HG02870 (cell line): Measurements from ENCODE around the gene TPH2.

ENCODE experiments used
- ATAC-seq: cut with Tn5 transposase; IDR thresholded peaks from one replicate; pipeline ENCODE4 v1.9.1; 2021; ENCODE audit warnings: mild to moderate bottlenecking, moderate library complexity; ENCODE audit not compliant: unreplicated experiment

Gene TPH2

GRCh38 chr12:71938728-71939385 is at the start of gene TPH2:
TSS of gene TPH2 (plus strand) at chr12:71938845. CDS start at chr12:71938987, 142 bp downstream.
- peak; percentile 63 for ATAC-seq

GRCh38 chr12:71890475-71890874 is 48.2 kb upstream of the TPH2 start:
- ATAC-seq = no peak

- no peak for ATAC-seq
These were observed 46.6 kb upstream of the TPH2 start for GRCh38 chr12:71892059-71892458.

GRCh38 chr12:71896205-71896882 is 42.3 kb upstream of the TPH2 start:
- no peak for ATAC-seq

GRCh38 chr12:71900091-71900490 is 38.6 kb upstream of the TPH2 start:
- ATAC-seq = no peak

GRCh38 chr12:71904629-71905028 is 34.0 kb upstream of the TPH2 start:
- ATAC-seq = no peak

GRCh38 chr12:71935594-71935993 is 3.1 kb upstream of the TPH2 start:
- ATAC-seq = peak; percentile 86

- ATAC-seq = no peak
These were observed 1.4 kb downstream of the TPH2 start for GRCh38 chr12:71940068-71940467.

- no peak for ATAC-seq
These were observed 2.5 kb downstream of the TPH2 start for GRCh38 chr12:71941174-71941573.

- no peak for ATAC-seq
These were observed 3.6 kb downstream of the TPH2 start for GRCh38 chr12:71942259-71942658.

GRCh38 chr12:71942703-71943102 is 4.1 kb downstream of the TPH2 start:
- ATAC-seq = no peak

- no peak for ATAC-seq
These were observed 6.5 kb downstream of the TPH2 start for GRCh38 chr12:71945121-71945520.

GRCh38 chr12:71945883-71946282 is 7.2 kb downstream of the TPH2 start:
- no peak for ATAC-seq

GRCh38 chr12:71947645-71948105 is 9.0 kb downstream of the TPH2 start:
- ATAC-seq = no peak

GRCh38 chr12:71948390-71948789 is 9.7 kb downstream of the TPH2 start:
- no peak for ATAC-seq

GRCh38 chr12:71949646-71950045 is 11.0 kb downstream of the TPH2 start:
- ATAC-seq = no peak

- ATAC-seq = no peak
These were observed 11.8 kb downstream of the TPH2 start for GRCh38 chr12:71950404-71950803.

- ATAC-seq = no peak
These were observed 12.2 kb downstream of the TPH2 start for GRCh38 chr12:71950819-71951218.

- no peak for ATAC-seq
These were observed 15.6 kb downstream of the TPH2 start for GRCh38 chr12:71954083-71954778.

- ATAC-seq = no peak
These were observed 16.2 kb downstream of the TPH2 start for GRCh38 chr12:71954861-71955260.

GRCh38 chr12:71955970-71956369 is 17.3 kb downstream of the TPH2 start:
- no peak for ATAC-seq

- ATAC-seq = no peak
These were observed 19.4 kb downstream of the TPH2 start for GRCh38 chr12:71958056-71958455.
